Right lobe of liver (tissue), 4 donors: Measurements from ENCODE around the gene NME9.

Source experiments
- CTCF ChIP-seq, 4 donors: fragments of 200-600 bp in 3 of 4; fragments of 450-650 bp in 1 of 4; IDR thresholded peaks; one replicate each; pipeline versions ENCODE4 v1.5.1 to v1.8.0; 2016 to 2022; ENCODE audit warnings: antibody characterized with exemption in 4 of 4, mild to moderate bottlenecking in 2 of 4
- POLR2A ChIP-seq: fragments of 450-650 bp; IDR thresholded peaks from one replicate; pipeline ENCODE4 v1.6.1; 2017; ENCODE audit warnings: antibody characterized with exemption, mild to moderate bottlenecking
- donor health status: DM: no; HTN: no; CAD: no.
- donor health status: DM: no; HTN: no; CAD: no.
- donor health status: DM: no; HTN: yes; CAD: no.

GRCh38 chr3:138356730-138357405 lies 27.2 kb upstream of the NME9 start:
- TF ChIP-seq CTCF (IDR thresholded peaks at IDR 0.05) (no peak), POLR2A (no peak)
